Middle frontal gyrus (tissue), 1 donor: ENCODE data around the gene YBX3.

ENCODE experiments used
- DNase-seq: peaks from one replicate; pipeline ENCODE4 v3.0.0-alpha.2; 2015; ENCODE audit warnings: low spot score; ENCODE audit errors: extremely low spot score

YBX3 gene

GRCh38 chr12:10672231-10672868, 50.8 kb downstream of the YBX3 start:
- DNase-seq: no peak

GRCh38 chr12:10669533-10669932, 53.6 kb downstream of the YBX3 start:
- no peak for DNase-seq

- no peak for DNase-seq
Observed at GRCh38 chr12:10668526-10668925, 54.6 kb downstream of the YBX3 start.

GRCh38 chr12:10667581-10667980, 55.5 kb downstream of the YBX3 start:
- no peak for DNase-seq

- no peak for DNase-seq
Observed at GRCh38 chr12:10664499-10664898, 58.6 kb downstream of the YBX3 start.

GRCh38 chr12:10663869-10664268, 59.3 kb downstream of the YBX3 start:
- no peak for DNase-seq

- no peak for DNase-seq
Observed at GRCh38 chr12:10661338-10661737, 61.8 kb downstream of the YBX3 start.

- DNase-seq: no peak
Observed at GRCh38 chr12:10654003-10654402, 69.1 kb downstream of the YBX3 start.

GRCh38 chr12:10652192-10652591, 70.9 kb downstream of the YBX3 start:
- DNase-seq: no peak
